ENCODE measurements around the gene RHOXF2B. TPM values are rescaled to one million over a fixed set of nuclear protein-coding genes. Genes with fewer than 3 reads are reported as not detected.

RHOXF2B gene
- total and polyA plus RNA-seq, 2 donors from 2014 or later, result not detected

- H3K4me1 ChIP-seq (ENCODE audit: control insufficient read depth in 2 of 3, insufficient read depth in 2 of 3, low read depth in 1 of 3, low read length in 3 of 3), result no peaks in the 10 kb centered on the region
- no peak overlapping the region for H3K4me3 ChIP-seq (ENCODE audit: low read length in 3 of 3)
- FAIRE-seq (no peak), DNase-seq (no peak)
- H3K9me3 ChIP-seq (ENCODE audit: control insufficient read depth in 2 of 3, insufficient read depth in 1 of 3, low read length in 3 of 3), result no peaks in the 10 kb centered on the region
- no peak overlapping the region for H3K9ac ChIP-seq (ENCODE audit: low read length in 3 of 3)
- H3K27me3 ChIP-seq (ENCODE audit: control insufficient read depth, insufficient read depth, low read length), result peaks cover 11% of the 10 kb centered on the region
- no peaks in the 10 kb centered on the region for H3K36me3 ChIP-seq (ENCODE audit: control insufficient read depth in 2 of 3, insufficient read depth in 3 of 3, low read length in 3 of 3)
- intact Hi-C loops (cut with DNase I), result no loop called here
- no peak overlapping the region for H3K27ac ChIP-seq (ENCODE audit: low read depth in 2 of 2, low read length in 2 of 2)
- TF ChIP-seq CTCF (IDR thresholded peaks at IDR 0.05; ENCODE audit: borderline replicate concordance, extremely low read depth, insufficient read depth), result no peak
These were observed 54.7 kb downstream of the RHOXF2B start for GRCh38 chrX:120022763-120023162.

Other genes with a start within 250 kb of the RHOXF2B start
- 6.0 TPM for gene UPF3B, start 224.7 kb downstream of the RHOXF2B start, total RNA-seq
- 9.4 TPM for gene UPF3B, start 224.7 kb downstream of the RHOXF2B start, polyA plus RNA-seq (ENCODE audit: insufficient read depth, low read depth, low replicate concordance)
- 13.3 TPM for gene RNF113A, start 206.0 kb downstream of the RHOXF2B start, total RNA-seq
- 18.7 TPM for gene RNF113A, start 206.0 kb downstream of the RHOXF2B start, polyA plus RNA-seq (ENCODE audit: insufficient read depth, low read depth, low replicate concordance)
- 114 TPM for gene NDUFA1, start 205.9 kb downstream of the RHOXF2B start, total RNA-seq
- gene NDUFA1, start 205.9 kb downstream of the RHOXF2B start, polyA plus RNA-seq (ENCODE audit: insufficient read depth, low read depth, low replicate concordance), result 512 TPM
- not detected for gene AKAP14, start 181.8 kb downstream of the RHOXF2B start, total RNA-seq
- gene AKAP14, start 181.8 kb downstream of the RHOXF2B start, polyA plus RNA-seq (ENCODE audit: insufficient read depth, low read depth, low replicate concordance), result not detected
- 7.7 TPM for gene NKAP, start 133.9 kb downstream of the RHOXF2B start, total RNA-seq
- 9.9 TPM for gene NKAP, start 133.9 kb downstream of the RHOXF2B start, polyA plus RNA-seq (ENCODE audit: insufficient read depth, low read depth, low replicate concordance)
- 0.79 TPM for gene RHOXF1, start 38.2 kb upstream of the RHOXF2B start, total RNA-seq
- 0.97 TPM for gene RHOXF1, start 38.2 kb upstream of the RHOXF2B start, polyA plus RNA-seq (ENCODE audit: insufficient read depth, low read depth, low replicate concordance)
- gene RHOXF2, start 80.9 kb upstream of the RHOXF2B start, total RNA-seq, result not detected
- not detected for gene RHOXF2, start 80.9 kb upstream of the RHOXF2B start, polyA plus RNA-seq (ENCODE audit: insufficient read depth, low read depth, low replicate concordance)
- gene ZBTB33, start 173.1 kb upstream of the RHOXF2B start, total RNA-seq, result 13.0 TPM
- gene ZBTB33, start 173.1 kb upstream of the RHOXF2B start, polyA plus RNA-seq (ENCODE audit: insufficient read depth, low read depth, low replicate concordance), result 4.4 TPM
- gene TMEM255A, start 233.8 kb upstream of the RHOXF2B start, total RNA-seq, result 1.2 TPM
- gene TMEM255A, start 233.8 kb upstream of the RHOXF2B start, polyA plus RNA-seq (ENCODE audit: insufficient read depth, low read depth, low replicate concordance), result 2.8 TPM

Measured in kidney (tissue), 14 donors.